Neural cell (in vitro differentiated cells): ENCODE measurements around the gene C19orf85. TPM values are rescaled to one million over a fixed set of nuclear protein-coding genes. Genes with fewer than 3 reads are reported as not detected.

ENCODE experiments used
- H2AFZ ChIP-seq: fragments of 200-600, 300-800 bp; sonication (generic), shearing (Covaris generic); 2 replicates; pipeline ENCODE4 v1.6.0; 2014; ENCODE audit warnings: low read depth, mild to moderate bottlenecking, antibody characterized with exemption, low read length, moderate library complexity
- H3F3A ChIP-seq: fragments of 200-600 bp; shearing (Covaris generic); 2 replicates; pipeline ENCODE4 v1.6.1; 2016; ENCODE audit warnings: mild to moderate bottlenecking, moderate library complexity, mixed read lengths, antibody characterized with exemption, low read length; ENCODE audit not compliant: insufficient read depth, poor library complexity, severe bottlenecking
- H3K27ac ChIP-seq: fragments of 200-600, 300-800 bp; sonication (generic), shearing (Covaris generic); 2 replicates; pipeline ENCODE4 v1.5.1; 2014; ENCODE audit warnings: mild to moderate bottlenecking, low read length, moderate library complexity
- H3K27me3 ChIP-seq: fragments of 300-800, 200-600 bp; sonication (generic), shearing (Covaris generic); 2 replicates; pipeline ENCODE4 v1.6.0; 2014; ENCODE audit warnings: mild to moderate bottlenecking, low read depth, low read length, moderate library complexity; ENCODE audit not compliant: insufficient read depth
- H3K36me3 ChIP-seq: fragments of 300-800, 200-600 bp; sonication (generic), shearing (Covaris generic); 2 replicates; pipeline ENCODE4 v1.5.1; 2014; ENCODE audit warnings: mild to moderate bottlenecking, antibody characterized with exemption, low read length, moderate library complexity; ENCODE audit not compliant: insufficient read depth
- H3K4me2 ChIP-seq: fragments of 300-800, 200-600 bp; sonication (generic), shearing (Covaris generic); 2 replicates; pipeline ENCODE4 v1.6.0; 2014; ENCODE audit warnings: mild to moderate bottlenecking, low read length
- H3K4me3 ChIP-seq: fragments of 300-800, 200-600 bp; sonication (generic), shearing (Covaris generic); 2 replicates; pipeline ENCODE4 v1.5.1; 2014; ENCODE audit warnings: mild to moderate bottlenecking, low read length, moderate library complexity
- H3K79me2 ChIP-seq: fragments of 200-600 bp; shearing (Covaris generic); replicated peaks from 2 replicates; pipeline ENCODE4 v1.6.0; 2014; ENCODE audit warnings: mild to moderate bottlenecking, low read length, moderate library complexity; ENCODE audit not compliant: insufficient read depth
- H3K9ac ChIP-seq: fragments of 300-800, 200-600 bp; sonication (generic), shearing (Covaris generic); 2 replicates; pipeline ENCODE4 v1.6.1; 2016; ENCODE audit warnings: mild to moderate bottlenecking, low read length, mixed read lengths
- H3K9me2 ChIP-seq: fragments of 200-600 bp; shearing (Covaris generic); 2 replicates; pipeline ENCODE4 v1.6.1; 2016; ENCODE audit warnings: mild to moderate bottlenecking, low read length, mixed read lengths; ENCODE audit not compliant: insufficient read depth
- H3K9me3 ChIP-seq: fragments of 200-600, 300-800 bp; sonication (generic), shearing (Covaris generic); 2 replicates; pipeline ENCODE4 v1.6.1; 2016; ENCODE audit warnings: mild to moderate bottlenecking, mixed run types, low read length, moderate library complexity, mixed read lengths
- H4K20me1 ChIP-seq: fragments of 200-600 bp; shearing (Covaris generic); 2 replicates; pipeline ENCODE4 v1.6.1; 2016; ENCODE audit warnings: mild to moderate bottlenecking, mixed run types; ENCODE audit not compliant: insufficient read depth
- CTCF ChIP-seq: fragments of 450-650 bp; IDR thresholded peaks from 2 replicates; pipeline ENCODE4 v1.5.1; 2014; ENCODE audit warnings: antibody characterized with exemption, mild to moderate bottlenecking, moderate library complexity; ENCODE audit not compliant: poor library complexity, severe bottlenecking
- EP300 ChIP-seq: fragments of 450-650 bp; conservative IDR thresholded peaks from 2 replicates; pipeline ENCODE4 v1.6.1; 2014; ENCODE audit warnings: antibody characterized with exemption, mild to moderate bottlenecking, moderate library complexity; ENCODE audit not compliant: poor library complexity, severe bottlenecking
- EZH2 ChIP-seq: fragments of 200-600, 300-800 bp; shearing (Covaris generic), sonication (generic); IDR thresholded peaks from 2 replicates; pipeline ENCODE4 v1.6.1; 2014; ENCODE audit warnings: antibody characterized with exemption, low read length, borderline replicate concordance, mild to moderate bottlenecking; ENCODE audit not compliant: insufficient read depth, poor library complexity, severe bottlenecking
- MXI1 ChIP-seq: fragments of 450-650 bp; conservative IDR thresholded peaks from 2 replicates; pipeline ENCODE4 v1.6.1; 2014; ENCODE audit warnings: antibody characterized with exemption, mild to moderate bottlenecking; ENCODE audit not compliant: poor library complexity, severe bottlenecking
- POLR2AphosphoS5 ChIP-seq: IDR thresholded peaks from 2 replicates; pipeline ENCODE4 v1.6.1; 2012
- RAD21 ChIP-seq: fragments of 450-650 bp; conservative IDR thresholded peaks from 2 replicates; pipeline ENCODE4 v1.6.1; 2014; ENCODE audit warnings: antibody characterized with exemption, mild to moderate bottlenecking, moderate library complexity
- REST ChIP-seq: IDR thresholded peaks from 2 replicates; pipeline ENCODE4 v1.6.1; 2012; ENCODE audit warnings: borderline replicate concordance
- SMC3 ChIP-seq: fragments of 450-650 bp; conservative IDR thresholded peaks from 2 replicates; pipeline ENCODE4 v1.6.1; 2014; ENCODE audit warnings: antibody characterized with exemption, mild to moderate bottlenecking, moderate library complexity; ENCODE audit not compliant: poor library complexity
- TAF1 ChIP-seq: IDR thresholded peaks from 2 replicates; pipeline ENCODE4 v1.6.1; 2012; ENCODE audit warnings: low read depth
- polyA plus RNA-seq: library from polyadenylated mRNA; depleted of rRNA; stranded (reverse); fragments of >200 nt; gene quantifications from 2 replicates; pipeline ENCODE4 v1.2.3, GENCODE V29; 2014

Gene C19orf85
- polyA plus RNA-seq, 1 donor from 2014 or later, result 0.19 TPM

GRCh38 chr19:55463583-55464031, 944 bp downstream of the C19orf85 start:
- no peaks in the 10 kb centered on the region for H3K9me2 ChIP-seq
- H3K4me3 ChIP-seq, result no peak overlapping the region
- no peaks in the 10 kb centered on the region for H3K79me2 ChIP-seq
- H3K36me3 ChIP-seq, result no peaks in the 10 kb centered on the region
- TF ChIP-seq TAF1, result no peak
- TF ChIP-seq REST, result no peak
- no peak for TF ChIP-seq CTCF
- no peak for TF ChIP-seq SMC3
- TF ChIP-seq EP300, result no peak
- no peak for TF ChIP-seq POLR2AphosphoS5
- no peak for TF ChIP-seq EZH2
- no peak for TF ChIP-seq MXI1
- no peak for TF ChIP-seq RAD21
- H4K20me1 ChIP-seq, result no peaks in the 10 kb centered on the region
- no peak overlapping the region for H3K27ac ChIP-seq
- H3F3A ChIP-seq, result no peaks in the 10 kb centered on the region
- no peaks in the 10 kb centered on the region for H3K9me3 ChIP-seq
- no peak overlapping the region for H2AFZ ChIP-seq
- H3K27me3 ChIP-seq, result no peaks in the 10 kb centered on the region
- no peak overlapping the region for H3K9ac ChIP-seq
- H3K4me2 ChIP-seq, result no peak overlapping the region

- no peak overlapping the region for H3K9ac ChIP-seq
- H3K27me3 ChIP-seq, result no peaks in the 10 kb centered on the region
- H3K4me3 ChIP-seq, result no peak overlapping the region
Observed at GRCh38 chr19:55462722-55463121, 1.8 kb downstream of the C19orf85 start.

More at GRCh38 chr19:55462722-55463121, 1.8 kb downstream of the C19orf85 start:
- Histone ChIP-seq H3F3A (no peaks in the 10 kb centered on the region), H3K4me2 (no peak overlapping the region), H3K9me2 (no peaks in the 10 kb centered on the region), H4K20me1 (no peaks in the 10 kb centered on the region), H3K27ac (no peak overlapping the region), H3K79me2 (no peaks in the 10 kb centered on the region), H3K9me3 (no peaks in the 10 kb centered on the region), H2AFZ (no peak overlapping the region), H3K36me3 (no peaks in the 10 kb centered on the region)
- TF ChIP-seq POLR2AphosphoS5, result no peak
- TF ChIP-seq TAF1, result no peak
- TF ChIP-seq RAD21, result no peak
- no peak for TF ChIP-seq EZH2
- no peak for TF ChIP-seq SMC3
- no peak for TF ChIP-seq EP300
- no peak for TF ChIP-seq MXI1
- no peak for TF ChIP-seq CTCF
- no peak for TF ChIP-seq REST
